Measurements from ENCODE around the gene NR1I3. TPM values are rescaled to one million over a fixed set of nuclear protein-coding genes. Genes with fewer than 3 reads are reported as not detected.
"Not testable (repeated sequence)": the region's sequence is repeated elsewhere in the genome, so short reads cannot be mapped to it uniquely, and the experiment has no call there.

The NR1I3 gene
- total RNA-seq, 6 donors from 2014 or later = not detected

- H3K27ac ChIP-seq = no peak overlapping the region
- no peaks in the 10 kb centered on the region for H3K36me3 ChIP-seq
- no peaks in the 10 kb centered on the region for H3K27me3 ChIP-seq
- H3K9me3 ChIP-seq = no peaks in the 10 kb centered on the region
- DNase-seq (no peak), ATAC-seq (ENCODE audit: low FRiP score in 2 of 2) (no peak)
- 73 to 88% methylated on average over 7 of the region's 7 CpGs for WGBS, 2 donors
- TF ChIP-seq CTCF (IDR thresholded peaks at IDR 0.05) = no peak
- TF ChIP-seq POLR2A (IDR thresholded peaks at IDR 0.05) = no peak
- no peak for TF ChIP-seq POLR2AphosphoS5 (IDR thresholded peaks at IDR 0.05)
- no peak for TF ChIP-seq EP300 (IDR thresholded peaks at IDR 0.05)
- no peaks in the 10 kb centered on the region for H3K4me1 ChIP-seq
- no peak overlapping the region for H3K4me3 ChIP-seq
Observed at GRCh38 chr1:161250829-161251228, 12.8 kb upstream of the NR1I3 start.

- not testable (repeated sequence) for H3K4me1 ChIP-seq; H3K27me3 ChIP-seq; H3K9me3 ChIP-seq; DNase-seq; H3K4me3 ChIP-seq; H3K27ac ChIP-seq; H3K36me3 ChIP-seq; ATAC-seq (ENCODE audit: low FRiP score in 2 of 2)
- WGBS, 2 donors = 81 to 84% methylated on average over 5 of the region's 5 CpGs
Observed at GRCh38 chr1:161250100-161250499, 12.1 kb upstream of the NR1I3 start.

GRCh38 chr1:161244888-161245287 is 6.9 kb upstream of the NR1I3 start:
- ATAC-seq (ENCODE audit: low FRiP score in 2 of 2) (no peak), DNase-seq (no peak)
- no peaks in the 10 kb centered on the region for H3K4me1 ChIP-seq
- 76 to 80% methylated on average over 4 of the region's 4 CpGs for WGBS, 2 donors
- H3K36me3 ChIP-seq = no peaks in the 10 kb centered on the region
- no peaks in the 10 kb centered on the region for H3K9me3 ChIP-seq
- TF ChIP-seq POLR2A (IDR thresholded peaks at IDR 0.05) (no peak), CTCF (IDR thresholded peaks at IDR 0.05) (no peak), EP300 (IDR thresholded peaks at IDR 0.05) (no peak), POLR2AphosphoS5 (IDR thresholded peaks at IDR 0.05) (no peak)
- no peak overlapping the region for H3K4me3 ChIP-seq
- H3K27ac ChIP-seq = no peak overlapping the region
- H3K27me3 ChIP-seq = no peaks in the 10 kb centered on the region

GRCh38 chr1:161242313-161242712 is 4.3 kb upstream of the NR1I3 start:
- Histone ChIP-seq H3K4me3 (no peak overlapping the region), H3K27ac (no peak overlapping the region), H3K27me3 (no peaks in the 10 kb centered on the region), H3K4me1 (no peaks in the 10 kb centered on the region), H3K36me3 (no peaks in the 10 kb centered on the region), H3K9me3 (no peaks in the 10 kb centered on the region)
- DNase-seq (no peak), ATAC-seq (ENCODE audit: low FRiP score in 2 of 2) (no peak)
- TF ChIP-seq EP300 (IDR thresholded peaks at IDR 0.05) = no peak
- no peak for TF ChIP-seq POLR2A (IDR thresholded peaks at IDR 0.05)
- TF ChIP-seq CTCF (IDR thresholded peaks at IDR 0.05) = no peak
- TF ChIP-seq POLR2AphosphoS5 (IDR thresholded peaks at IDR 0.05) = no peak
- 65 to 66% methylated on average over 2 of the region's 2 CpGs for WGBS, 2 donors

- ATAC-seq (ENCODE audit: low FRiP score in 2 of 2) (no peak), DNase-seq (no peak)
- 41 to 59% methylated on average over 2 to 3 of the region's 3 CpGs for WGBS, 2 donors
Observed at GRCh38 chr1:161241682-161242081, 3.7 kb upstream of the NR1I3 start.

More at GRCh38 chr1:161241682-161242081, 3.7 kb upstream of the NR1I3 start:
- Histone ChIP-seq H3K36me3 (no peaks in the 10 kb centered on the region), H3K9me3 (no peaks in the 10 kb centered on the region), H3K4me3 (no peak overlapping the region), H3K27ac (no peak overlapping the region), H3K4me1 (no peaks in the 10 kb centered on the region), H3K27me3 (no peaks in the 10 kb centered on the region)
- no peak for TF ChIP-seq EP300 (IDR thresholded peaks at IDR 0.05)
- TF ChIP-seq CTCF (IDR thresholded peaks at IDR 0.05) = no peak
- TF ChIP-seq POLR2A (IDR thresholded peaks at IDR 0.05) = no peak
- TF ChIP-seq POLR2AphosphoS5 (IDR thresholded peaks at IDR 0.05) = no peak

All from upper lobe of left lung (tissue), 6 donors.